ENCODE measurements around the gene BICRAL. TPM values are rescaled to one million over a fixed set of nuclear protein-coding genes. Genes with fewer than 3 reads are reported as not detected.
"Not testable (repeated sequence)": the region's sequence is repeated elsewhere in the genome, so short reads cannot be mapped to it uniquely, and the experiment has no call there.

Gene BICRAL
- total RNA-seq, 1 donor from 2014 or later, result 11.6 TPM

DNA sequence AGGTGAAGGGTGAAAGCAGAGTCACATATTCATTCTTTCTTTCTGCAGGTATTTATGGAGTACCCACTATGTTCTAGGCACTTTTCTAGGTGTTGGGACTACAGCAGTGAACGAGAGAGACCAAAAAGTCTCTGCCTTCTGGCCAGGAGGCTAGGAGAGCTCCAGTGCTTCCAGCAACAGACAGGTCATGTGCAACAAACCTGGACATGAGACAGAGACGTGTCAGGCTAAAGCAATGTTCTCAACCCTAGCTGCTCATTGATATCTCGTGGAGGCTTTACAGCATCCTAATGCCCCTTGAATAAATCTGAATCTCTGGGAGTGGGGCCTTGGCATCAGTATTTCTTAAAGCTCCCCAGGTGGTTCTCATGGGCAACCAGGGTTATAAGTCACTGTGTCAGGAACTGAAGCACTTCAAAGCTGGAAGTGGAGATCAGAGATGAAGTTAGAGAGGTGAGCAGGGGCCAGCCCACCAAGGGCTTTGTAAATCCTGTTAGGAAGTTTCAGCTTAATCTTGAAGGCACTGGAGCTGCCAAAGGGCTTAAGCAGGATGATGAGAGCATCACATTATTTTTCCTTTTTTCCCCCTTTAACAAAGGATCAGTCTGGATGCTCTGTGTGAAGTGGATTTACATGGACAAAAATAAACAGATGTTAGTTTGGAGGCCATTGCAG lies 23.0 kb upstream of the BICRAL start:
- no peak for ATAC-seq
- intact Hi-C loops (cut with DNase I), result no loop called here
- no peak for DNase-seq (ENCODE audit: missing footprints)

DNA sequence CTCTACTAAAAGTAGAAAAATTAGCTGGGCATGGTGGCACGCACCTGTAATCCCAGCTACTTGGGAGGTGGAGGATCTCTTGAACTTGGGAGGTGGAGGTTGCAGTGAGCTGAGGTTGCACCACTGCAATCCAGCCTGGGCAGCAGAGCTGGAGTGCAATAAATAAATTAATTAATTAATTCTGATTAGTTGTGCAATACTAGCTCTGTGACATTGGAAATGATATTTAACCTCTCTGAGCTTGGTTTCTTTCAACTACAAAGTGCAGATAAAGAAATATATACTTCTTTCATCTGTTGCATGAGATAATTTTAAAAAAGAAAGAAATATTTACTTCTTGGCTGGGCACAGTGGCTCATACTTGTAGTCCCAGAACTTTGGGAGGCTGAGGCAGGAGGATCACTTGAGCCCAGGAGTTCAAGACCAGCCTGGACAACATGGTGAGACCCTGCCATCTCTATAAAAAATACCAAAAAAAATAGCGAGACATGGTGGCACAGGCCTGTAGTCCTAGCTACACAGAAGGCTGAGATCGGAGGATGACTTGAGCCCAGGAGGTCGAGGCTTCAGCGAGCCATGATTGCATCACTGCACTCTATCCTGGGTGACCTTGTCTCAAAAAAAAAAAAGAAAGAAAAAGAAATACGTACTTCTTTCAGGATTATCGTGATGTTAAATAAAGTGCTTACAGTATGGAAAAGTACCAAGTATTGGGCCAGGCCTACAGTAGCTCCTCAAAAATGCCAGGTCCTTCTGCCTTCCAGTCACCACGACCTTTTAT lies 20.4 kb upstream of the BICRAL start:
- ATAC-seq (no peak), DNase-seq (ENCODE audit: missing footprints) (no peak)
- intact Hi-C loops (cut with DNase I), result no loop called here

DNA sequence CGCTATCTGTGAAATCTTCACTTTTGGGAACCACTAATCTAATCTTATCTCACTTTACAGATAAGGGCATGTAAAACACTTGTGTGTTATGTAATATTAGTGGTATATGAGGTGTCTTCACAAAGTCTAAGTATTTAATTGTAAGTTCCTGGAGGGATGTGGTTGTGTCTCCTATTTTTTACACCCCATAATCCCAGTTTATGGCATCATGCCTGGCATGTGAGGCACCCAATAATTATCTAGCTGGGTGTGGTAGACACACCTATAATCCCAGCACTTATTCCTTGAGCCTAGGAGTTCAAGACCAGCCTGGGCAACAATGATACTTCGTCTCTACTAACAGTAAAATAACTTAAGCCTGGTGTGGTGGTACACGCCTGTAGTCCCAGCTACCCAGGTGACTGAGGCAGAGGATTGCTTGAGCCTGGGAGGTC lies 19.4 kb upstream of the BICRAL start:
- ATAC-seq, result no peak
- DNase-seq (ENCODE audit: missing footprints), result no peak
- intact Hi-C loops (cut with DNase I), result no loop called here

DNA sequence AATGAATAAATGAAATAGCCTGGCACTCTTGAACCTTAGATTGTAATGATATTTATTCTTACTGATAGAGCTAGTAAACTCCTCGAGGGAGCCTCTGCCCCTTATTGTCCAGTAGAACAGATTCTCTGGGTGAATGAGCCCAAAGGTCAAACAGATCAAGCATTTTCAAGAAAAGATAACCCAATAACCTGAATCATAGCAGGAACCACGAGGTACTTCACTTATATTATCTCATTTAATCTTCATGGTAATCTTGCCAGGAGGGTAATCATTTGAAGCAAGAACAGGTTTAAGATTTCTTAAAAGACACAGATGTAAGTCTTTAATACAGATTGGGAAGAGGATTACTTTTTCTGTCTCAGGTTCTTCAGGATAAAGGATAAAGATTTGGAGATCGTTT lies 18.9 kb upstream of the BICRAL start:
- no peak for DNase-seq (ENCODE audit: missing footprints)
- intact Hi-C loops (cut with DNase I), result no loop called here
- no peak for ATAC-seq

DNA sequence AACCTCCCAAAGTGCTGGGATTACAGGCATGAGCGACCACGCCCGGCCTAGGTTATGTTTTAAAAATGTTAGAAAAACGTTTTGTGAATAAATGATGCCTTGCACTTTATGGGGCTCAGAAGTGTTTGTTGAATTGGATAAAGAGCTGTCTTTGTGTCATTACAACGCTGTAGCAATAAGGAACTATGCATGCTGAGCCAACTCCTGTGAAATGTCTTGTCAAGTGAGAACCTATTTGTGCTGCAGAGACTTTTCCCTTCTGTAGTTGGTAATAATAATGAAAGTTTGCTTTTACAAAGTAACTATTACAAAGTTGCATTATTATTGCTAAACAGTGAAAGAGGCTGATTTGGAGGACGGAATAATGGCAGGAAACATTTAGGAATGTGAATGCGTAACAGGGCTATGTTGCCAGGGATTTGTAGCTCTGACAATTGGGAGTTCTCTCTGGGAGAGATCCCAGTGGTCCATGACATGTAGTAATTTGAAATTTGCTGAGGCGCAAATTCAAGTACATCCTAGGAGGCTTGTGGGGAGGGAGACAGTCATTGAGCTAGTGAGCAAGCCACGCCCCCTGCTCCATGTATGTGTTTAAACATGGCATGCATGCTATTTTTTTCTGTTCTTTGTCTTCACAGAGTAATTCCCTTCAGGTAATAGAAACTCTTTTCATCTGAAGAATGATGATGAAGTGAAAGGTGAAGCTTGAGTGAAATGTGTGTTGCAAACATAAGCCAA lies 16.8 kb upstream of the BICRAL start:
- intact Hi-C loops (cut with DNase I), result no loop called here
- ATAC-seq (no peak), DNase-seq (ENCODE audit: missing footprints) (no peak)

DNA sequence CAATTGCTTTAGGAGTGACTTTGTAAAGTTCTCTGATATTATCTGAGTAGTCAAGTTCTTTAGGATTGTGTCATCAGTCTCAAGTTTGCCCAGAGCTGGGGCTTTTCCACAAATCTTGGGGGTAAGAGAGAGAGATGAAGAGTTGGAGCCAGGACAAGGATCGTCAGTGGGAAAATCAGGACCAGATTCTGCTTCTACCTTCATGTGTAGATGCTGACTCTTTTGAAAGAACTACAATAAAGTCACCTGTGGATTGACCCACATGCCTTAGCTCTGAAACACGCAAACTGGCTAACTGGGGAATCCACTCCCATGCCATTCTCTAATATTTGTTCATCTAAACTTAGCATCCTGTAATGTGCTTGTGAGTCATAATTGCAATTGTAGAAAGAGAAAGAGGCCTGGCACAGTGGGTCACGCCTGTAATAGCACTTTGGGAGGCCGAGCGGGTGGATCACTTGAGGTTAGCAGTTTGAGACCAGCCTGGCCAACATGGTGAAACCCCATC lies 15.6 kb upstream of the BICRAL start:
- ATAC-seq, result no peak
- no peak for DNase-seq (ENCODE audit: missing footprints)
- intact Hi-C loops (cut with DNase I), result no loop called here

DNA sequence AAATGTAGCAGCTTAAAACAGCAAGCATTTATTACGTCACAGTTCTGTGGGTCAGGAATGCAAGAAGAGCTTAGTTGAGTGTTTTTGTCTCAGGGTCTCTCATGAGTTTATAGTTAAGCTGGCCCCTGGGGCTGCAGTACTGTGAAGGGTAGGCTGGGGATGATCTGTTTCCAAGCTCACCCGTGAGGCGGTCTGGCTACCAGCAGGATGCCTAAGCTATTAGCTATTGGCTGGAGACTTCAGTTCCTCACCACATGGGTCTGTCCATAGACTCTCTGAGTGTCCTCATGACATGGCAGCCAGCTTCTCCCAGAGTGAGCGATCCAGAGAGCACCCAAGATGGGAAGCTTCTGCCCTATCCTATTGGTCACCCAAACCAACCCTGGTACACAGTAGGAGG lies 12.8 kb upstream of the BICRAL start:
- intact Hi-C loops (cut with DNase I), result no loop called here
- DNase-seq (ENCODE audit: missing footprints) (no peak), ATAC-seq (no peak)

DNA sequence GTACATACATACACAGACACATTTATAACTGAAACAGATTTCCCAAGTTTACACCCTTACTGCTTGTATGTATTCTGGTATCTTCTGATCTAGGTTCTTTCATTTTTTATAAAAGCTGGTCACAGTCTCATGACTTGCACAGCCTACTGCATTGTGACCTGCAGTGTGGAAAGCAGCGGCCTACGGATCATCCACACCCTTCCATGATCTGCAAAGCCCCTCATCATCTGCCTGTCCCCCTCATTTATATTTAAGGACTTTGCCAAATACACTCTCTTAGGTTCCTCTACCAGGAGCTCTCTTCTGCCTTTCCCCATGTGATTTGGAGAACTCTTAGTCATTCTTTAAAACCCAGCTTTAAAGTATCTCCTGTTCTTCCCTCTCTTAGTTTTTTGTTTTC lies 12.0 kb upstream of the BICRAL start:
- DNase-seq (ENCODE audit: missing footprints), result no peak
- intact Hi-C loops (cut with DNase I), result no loop called here
- no peak for ATAC-seq

DNA sequence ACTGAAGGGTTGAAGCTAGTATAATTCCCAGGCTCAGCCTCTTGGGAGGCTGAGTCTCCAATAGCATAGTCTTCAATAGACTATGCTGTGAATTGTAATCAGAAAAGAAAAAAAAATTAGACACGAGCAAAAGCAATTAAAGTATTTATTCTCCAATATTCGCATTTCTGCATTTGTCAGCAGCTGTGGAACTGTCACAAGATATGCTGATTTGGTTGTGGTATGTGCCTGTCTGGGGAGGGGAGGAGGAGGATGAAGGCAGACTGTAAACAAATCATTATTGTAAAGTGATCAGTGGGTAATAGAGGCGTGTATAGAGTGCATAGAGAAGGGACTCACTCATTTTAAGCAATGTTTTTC lies 10.1 kb upstream of the BICRAL start:
- intact Hi-C loops (cut with DNase I), result no loop called here

DNA sequence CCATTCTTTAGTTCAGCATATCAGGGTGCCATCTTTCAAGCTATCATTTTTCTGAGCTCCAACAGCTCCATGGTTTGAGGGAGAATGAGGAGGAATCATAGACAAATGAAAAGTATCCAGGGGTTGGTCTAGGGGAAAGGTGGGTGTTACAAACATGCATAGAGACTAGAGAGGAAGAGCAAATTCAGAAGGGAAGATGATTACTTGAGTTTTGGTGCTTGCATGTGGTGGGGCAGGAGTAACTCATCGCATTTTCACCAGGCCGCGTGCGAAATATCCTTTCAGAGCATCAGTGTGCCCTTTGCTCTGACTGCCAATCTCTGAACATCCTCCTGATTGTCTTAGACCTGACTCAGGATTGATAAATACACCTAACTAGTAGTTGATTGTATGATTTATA lies 7.7 kb upstream of the BICRAL start:
- intact Hi-C loops (cut with DNase I), result no loop called here
- no peak for DNase-seq (ENCODE audit: missing footprints)
- no peak for ATAC-seq

More for the DNA sequence above, 10.1 kb upstream of the BICRAL start:
- no peak for DNase-seq (ENCODE audit: missing footprints)
- no peak for ATAC-seq

DNA sequence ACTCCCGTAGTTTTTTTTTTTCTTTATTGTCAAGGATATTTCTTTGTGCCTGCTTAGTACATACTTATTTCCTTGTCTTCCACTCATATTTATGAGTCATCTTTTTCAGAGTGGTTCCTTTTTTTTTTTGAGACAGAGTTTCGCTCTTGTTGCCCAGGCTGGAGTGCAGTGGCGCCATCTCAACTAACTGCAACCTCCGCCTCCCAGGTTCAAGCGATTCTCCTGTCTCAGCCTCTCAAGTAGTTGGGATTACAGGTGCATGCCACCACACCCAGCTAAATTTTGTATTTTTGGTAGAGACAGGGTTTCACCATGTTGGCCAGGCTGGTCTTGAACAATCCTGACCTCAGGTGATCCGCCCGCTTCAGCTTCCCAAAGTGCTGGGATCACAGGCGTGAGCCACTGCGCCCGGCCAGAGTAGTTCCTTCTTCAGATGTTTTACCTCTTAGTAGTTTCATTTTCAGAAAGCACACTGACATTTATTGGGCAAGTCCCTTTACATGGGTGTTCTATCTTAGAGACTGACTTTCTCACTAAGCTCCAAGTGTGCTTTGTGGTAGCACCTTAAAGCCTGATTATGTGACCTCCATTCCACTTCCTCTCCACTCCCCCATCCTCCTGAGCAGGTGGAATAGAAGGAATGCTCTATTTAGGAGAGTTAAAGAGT lies 6.9 kb upstream of the BICRAL start:
- intact Hi-C loops (cut with DNase I), result not testable (repeated sequence)
- DNase-seq (ENCODE audit: missing footprints) (peak; percentile 77), ATAC-seq (peak; percentile 41)

DNA sequence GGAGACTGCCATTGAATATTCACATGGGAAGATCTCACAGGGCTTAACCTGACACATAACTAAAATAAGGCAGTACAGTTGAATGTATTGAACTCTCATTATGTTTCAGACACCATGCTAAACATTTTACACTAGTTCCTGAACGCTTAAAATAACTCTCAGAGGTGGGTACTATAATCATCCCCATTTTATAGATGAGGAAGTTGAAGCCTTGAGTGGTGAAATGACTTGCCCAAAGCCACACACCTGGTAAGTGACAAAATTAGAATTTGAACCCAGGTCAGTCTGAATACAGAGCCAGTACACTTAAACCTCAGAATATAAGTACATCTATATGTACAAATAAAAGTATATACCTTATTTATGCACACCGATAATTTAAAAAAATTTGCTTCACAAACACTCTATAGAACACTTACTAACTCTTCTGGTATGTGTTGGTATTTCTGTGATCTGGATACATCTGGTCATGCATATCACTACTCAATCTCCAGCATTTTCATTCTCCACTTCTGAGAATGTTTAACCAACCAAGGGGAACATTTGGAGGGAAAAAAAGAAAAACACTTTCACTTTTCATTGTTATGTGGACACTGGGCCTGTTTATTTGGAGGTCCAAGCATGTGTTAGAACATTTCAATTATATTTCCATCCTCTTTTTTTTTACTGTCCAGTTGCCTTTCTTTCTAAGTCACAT lies 4.6 kb upstream of the BICRAL start:
- no peak for DNase-seq (ENCODE audit: missing footprints)
- intact Hi-C loops (cut with DNase I), result no loop called here
- ATAC-seq, result no peak

DNA sequence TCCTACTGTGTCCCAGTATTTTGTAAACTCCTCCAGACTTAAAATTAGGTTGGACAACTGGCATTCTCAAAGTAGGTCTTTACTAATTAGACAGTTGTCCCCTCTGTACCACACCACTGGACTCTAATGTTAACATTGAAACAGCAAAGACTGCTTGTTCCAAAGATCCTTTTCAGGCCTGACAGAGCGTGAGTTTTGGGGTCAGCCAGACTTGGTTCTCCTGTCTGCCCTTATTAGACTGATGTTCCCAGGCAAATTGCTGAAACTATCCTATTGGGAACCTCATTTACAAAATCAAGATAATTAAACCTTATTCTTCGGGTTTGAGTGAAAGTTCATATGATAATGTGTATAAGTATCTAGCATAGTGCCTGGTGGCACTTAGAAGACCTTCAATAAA lies 3.7 kb upstream of the BICRAL start:
- intact Hi-C loops (cut with DNase I), result no loop called here
- no peak for ATAC-seq
- DNase-seq (ENCODE audit: missing footprints), result no peak

DNA sequence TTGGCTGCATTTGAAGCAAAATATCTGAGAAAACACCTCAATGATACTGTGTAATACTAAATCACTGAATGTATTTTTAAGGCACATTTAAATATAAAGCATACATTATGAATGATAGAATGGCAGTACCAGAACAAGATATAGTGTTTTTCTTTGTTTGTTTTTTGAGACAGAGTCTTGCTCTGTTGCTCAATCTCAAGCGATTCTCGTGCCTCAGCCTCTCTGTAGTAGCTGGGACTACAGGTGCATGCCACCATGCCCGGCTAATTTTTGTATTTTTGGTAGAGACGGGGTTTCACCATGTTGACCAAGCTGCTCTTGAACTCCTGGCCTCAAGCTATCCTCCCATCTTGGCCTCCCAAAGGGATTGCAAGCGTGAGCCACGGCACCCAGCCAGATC lies 2.3 kb upstream of the BICRAL start:
- DNase-seq (ENCODE audit: missing footprints) (no peak), ATAC-seq (no peak)
- intact Hi-C loops (cut with DNase I), result no loop called here

DNA sequence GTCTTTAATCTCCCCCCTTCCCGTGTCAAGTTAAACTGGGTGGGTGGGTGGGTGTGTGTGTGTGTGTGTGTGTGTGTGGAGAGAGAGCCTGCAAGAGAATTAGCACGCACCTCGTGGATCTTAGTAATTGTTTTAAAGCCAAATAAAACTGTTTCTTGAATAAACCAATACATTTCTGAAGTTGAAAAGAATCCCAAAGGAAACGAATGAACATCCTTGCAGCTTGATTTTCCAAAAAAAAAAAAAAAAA lies 381 bp upstream of the BICRAL start:
- DNase-seq (ENCODE audit: missing footprints) (no peak), ATAC-seq (no peak)
- intact Hi-C loops (cut with DNase I), result loop anchor here (10.0 kb wide), 1 partner anchor 733 kb away; the partner anchor contains the start of genes LRRC73, POLR1C and YIPF3

DNA sequence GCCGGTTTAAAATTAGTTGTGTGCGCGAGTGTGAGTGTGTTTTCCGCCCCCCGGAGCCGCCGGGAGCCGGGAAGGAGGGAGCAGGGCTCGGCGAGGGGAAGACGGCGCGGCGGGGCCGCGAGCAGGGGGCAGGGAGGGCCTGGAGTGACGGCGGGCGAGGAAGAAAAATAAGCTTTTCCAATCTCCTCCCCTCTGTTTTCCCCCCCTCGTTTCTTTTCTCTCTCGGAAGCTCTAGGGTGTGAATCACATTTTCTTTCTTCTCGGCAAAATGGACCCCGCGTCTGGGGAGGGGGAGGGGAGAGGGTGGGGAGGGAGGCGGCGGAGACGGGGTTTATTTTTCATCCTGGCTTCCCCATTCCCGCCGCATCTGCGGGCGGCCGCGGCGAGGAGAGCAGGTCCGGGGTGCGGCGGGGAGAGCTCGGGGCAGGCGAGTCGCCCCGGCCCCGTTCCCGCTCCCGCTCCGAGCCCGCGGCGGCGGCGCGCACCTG lies 881 bp downstream of the BICRAL start:
- peak; percentile 83 for ATAC-seq
- intact Hi-C loops (cut with DNase I), result loop anchor here (1.0 to 10.0 kb wide), 3 partner anchors 36 to 732 kb away; partner anchors contain the start of genes LRRC73, POLR1C, RPL7L1 and TBCC
- DNase-seq (ENCODE audit: missing footprints), result peak; percentile 88

DNA sequence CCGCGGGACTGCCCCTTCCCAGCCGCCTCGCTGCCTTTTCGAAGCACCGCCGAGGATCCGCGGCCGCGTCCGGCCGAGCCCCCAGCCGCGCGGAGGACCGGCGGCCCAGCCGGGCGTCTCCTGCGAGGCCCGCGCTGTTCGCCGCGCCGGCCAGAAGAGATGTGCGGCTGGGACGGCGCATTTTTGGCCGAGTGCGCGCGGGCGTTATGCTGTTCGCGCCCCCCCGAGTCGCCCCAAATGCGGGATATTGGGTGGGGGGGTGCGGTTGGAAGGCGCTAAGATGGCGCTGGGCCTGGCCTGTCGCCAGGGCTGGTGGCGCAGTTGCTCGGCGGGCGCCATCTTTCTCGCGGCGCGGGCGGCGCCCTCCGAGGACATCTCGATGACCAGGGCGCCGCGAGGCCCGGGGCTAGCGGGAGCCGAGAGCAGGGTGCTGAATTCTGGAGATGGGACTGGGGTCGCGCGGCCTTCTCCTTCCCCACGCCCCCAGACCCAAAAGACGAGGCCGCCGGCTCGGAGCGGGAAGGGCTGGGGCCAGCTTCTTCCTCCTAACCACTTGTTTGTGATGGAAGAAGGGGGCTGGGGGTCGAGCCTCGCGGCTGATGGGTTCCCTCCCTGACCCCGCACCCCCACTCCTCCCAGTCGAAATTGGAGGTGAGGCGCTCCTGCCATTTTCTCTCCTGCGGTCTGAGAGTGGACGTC lies 1.5 kb downstream of the BICRAL start:
- intact Hi-C loops (cut with DNase I), result loop anchor here (1.0 to 10.0 kb wide), 3 partner anchors 37 to 731 kb away; partner anchors contain the start of genes LRRC73, POLR1C, RPL7L1 and TBCC
- ATAC-seq (peak; percentile 65), DNase-seq (ENCODE audit: missing footprints) (peak; percentile 92)
